ENCODE results near the gene CNTN6. TPM values are rescaled to one million over a fixed set of nuclear protein-coding genes. Genes with fewer than 3 reads are reported as not detected.

The CNTN6 gene
- total RNA-seq, 4 donors from 2014 or later, result not detected

DNA sequence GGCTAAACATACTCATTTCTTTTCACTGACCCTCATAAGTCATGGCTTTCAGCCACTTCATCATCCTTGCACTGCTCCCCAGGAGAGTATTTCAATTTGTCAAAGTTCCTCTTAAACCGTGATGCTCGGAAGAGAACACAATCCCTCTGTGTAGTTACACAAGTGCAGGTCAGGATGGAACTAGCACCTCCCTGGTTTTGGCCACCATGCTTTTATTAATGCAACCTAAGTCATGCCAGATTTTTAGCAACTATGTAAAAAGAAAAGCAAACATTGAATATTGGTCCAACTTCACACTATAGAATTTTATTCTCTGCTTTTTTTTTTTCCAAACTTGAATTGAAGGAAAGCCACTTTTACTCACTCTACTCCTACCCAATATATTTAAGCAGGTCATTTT, 45.2 kb downstream of the CNTN6 start:
- WGBS, 2 donors (ENCODE audit: low coverage in 1 of 2), result 65 to 69% methylated on average over 2 of the region's 2 CpGs
- Histone ChIP-seq H3K27ac (no peak overlapping the region), H3K36me3 (no peaks in the 10 kb centered on the region), H3K9me3 (no peaks in the 10 kb centered on the region), H3K27me3 (no peaks in the 10 kb centered on the region), H3K4me3 (no peak overlapping the region), H3K4me1 (no peaks in the 10 kb centered on the region)
- in situ Hi-C loops (cut with MboI; ENCODE audit: low pct_ligation_motif_present in 1 of 4, low pct_unique_long_range_greater_than_20kb in 1 of 4, low sequenced_read_pairs in 3 of 4) (no loop called here), intact Hi-C loops (cut with DNase I; ENCODE audit: low total_unique reads) (no loop called here)
- TF ChIP-seq, protein P1, sequence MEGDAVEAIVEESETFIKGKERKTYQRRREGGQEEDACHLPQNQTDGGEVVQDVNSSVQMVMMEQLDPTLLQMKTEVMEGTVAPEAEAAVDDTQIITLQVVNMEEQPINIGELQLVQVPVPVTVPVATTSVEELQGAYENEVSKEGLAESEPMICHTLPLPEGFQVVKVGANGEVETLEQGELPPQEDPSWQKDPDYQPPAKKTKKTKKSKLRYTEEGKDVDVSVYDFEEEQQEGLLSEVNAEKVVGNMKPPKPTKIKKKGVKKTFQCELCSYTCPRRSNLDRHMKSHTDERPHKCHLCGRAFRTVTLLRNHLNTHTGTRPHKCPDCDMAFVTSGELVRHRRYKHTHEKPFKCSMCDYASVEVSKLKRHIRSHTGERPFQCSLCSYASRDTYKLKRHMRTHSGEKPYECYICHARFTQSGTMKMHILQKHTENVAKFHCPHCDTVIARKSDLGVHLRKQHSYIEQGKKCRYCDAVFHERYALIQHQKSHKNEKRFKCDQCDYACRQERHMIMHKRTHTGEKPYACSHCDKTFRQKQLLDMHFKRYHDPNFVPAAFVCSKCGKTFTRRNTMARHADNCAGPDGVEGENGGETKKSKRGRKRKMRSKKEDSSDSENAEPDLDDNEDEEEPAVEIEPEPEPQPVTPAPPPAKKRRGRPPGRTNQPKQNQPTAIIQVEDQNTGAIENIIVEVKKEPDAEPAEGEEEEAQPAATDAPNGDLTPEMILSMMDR (IDR thresholded peaks at IDR 0.05), result no peak
- TF ChIP-seq EP300 (IDR thresholded peaks at IDR 0.05; ENCODE audit: low read depth) (no peak), POLR2AphosphoS5 (IDR thresholded peaks at IDR 0.05) (no peak), POLR2A (IDR thresholded peaks at IDR 0.05) (no peak)
- no peak for DNase-seq

DNA sequence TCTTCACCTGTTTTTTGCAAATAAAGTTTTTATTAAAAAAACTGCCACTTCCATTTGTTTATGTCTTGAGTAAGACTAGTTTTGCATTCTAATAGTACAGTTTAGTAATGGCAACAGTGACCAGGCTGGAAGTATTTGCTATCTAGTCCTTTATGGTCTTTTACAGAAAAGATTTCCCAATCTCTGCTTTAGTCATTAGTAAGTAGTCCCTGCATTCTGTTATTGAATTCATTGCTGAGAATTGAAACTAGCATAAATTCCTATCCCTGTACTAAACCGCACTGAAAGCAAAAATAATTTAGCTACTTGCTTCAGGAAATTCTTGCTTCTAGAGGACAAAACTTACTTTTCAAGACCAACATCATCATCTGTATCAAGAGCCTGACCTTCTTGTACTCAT, 46.2 kb downstream of the CNTN6 start:
- intact Hi-C loops (cut with DNase I; ENCODE audit: low total_unique reads), result no loop called here
- no peak for DNase-seq
- WGBS, 2 donors (ENCODE audit: low coverage in 1 of 2), result 0 to 73% methylated on average over 1 of the region's 1 CpG

DNA sequence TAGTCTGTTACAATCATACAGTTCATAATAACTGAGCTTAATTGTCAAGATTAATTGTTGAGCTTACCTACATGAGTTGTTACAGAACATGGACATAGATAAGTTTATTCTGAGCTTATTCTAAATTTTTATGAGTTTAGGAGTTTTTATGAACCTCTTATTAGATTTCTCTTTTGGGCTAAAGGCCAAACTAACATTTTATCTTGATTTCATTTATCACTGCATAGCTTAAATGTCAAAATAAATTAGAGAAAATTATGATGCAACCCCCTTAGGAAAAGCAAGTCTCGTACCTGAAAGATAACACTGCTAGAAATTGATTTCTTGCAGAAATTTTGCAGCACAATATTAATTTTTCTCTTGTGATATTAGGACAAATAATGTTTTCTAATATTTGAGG, 54.5 kb downstream of the CNTN6 start:
- TF ChIP-seq POLR2A (IDR thresholded peaks at IDR 0.05), result no peak
- TF ChIP-seq, protein P1 (IDR thresholded peaks at IDR 0.05), result no peak
- TF ChIP-seq POLR2AphosphoS5 (IDR thresholded peaks at IDR 0.05), result no peak
- TF ChIP-seq EP300 (IDR thresholded peaks at IDR 0.05; ENCODE audit: low read depth), result no peak
- WGBS, 2 donors (ENCODE audit: low coverage in 1 of 2), result 73 to 79% methylated on average over 1 of the region's 1 CpG
- H3K27me3 ChIP-seq, result no peaks in the 10 kb centered on the region
- no peaks in the 10 kb centered on the region for H3K4me1 ChIP-seq
- no peaks in the 10 kb centered on the region for H3K36me3 ChIP-seq
- no peak overlapping the region for H3K4me3 ChIP-seq
- intact Hi-C loops (cut with DNase I; ENCODE audit: low total_unique reads) (no loop called here), in situ Hi-C loops (cut with MboI; ENCODE audit: low pct_ligation_motif_present in 1 of 4, low pct_unique_long_range_greater_than_20kb in 1 of 4, low sequenced_read_pairs in 3 of 4) (no loop called here)
- no peaks in the 10 kb centered on the region for H3K9me3 ChIP-seq
- DNase-seq, result no peak
- H3K27ac ChIP-seq, result no peak overlapping the region

More for the DNA sequence above, 46.2 kb downstream of the CNTN6 start:
- no peaks in the 10 kb centered on the region for H3K9me3 ChIP-seq
- in situ Hi-C loops (cut with MboI; ENCODE audit: low pct_ligation_motif_present in 1 of 4, low pct_unique_long_range_greater_than_20kb in 1 of 4, low sequenced_read_pairs in 3 of 4), result no loop called here
- H3K27me3 ChIP-seq, result no peaks in the 10 kb centered on the region
- H3K36me3 ChIP-seq, result no peaks in the 10 kb centered on the region
- H3K27ac ChIP-seq, result no peak overlapping the region
- no peak overlapping the region for H3K4me3 ChIP-seq
- TF ChIP-seq POLR2AphosphoS5 (IDR thresholded peaks at IDR 0.05), result no peak
- TF ChIP-seq, protein P1 (IDR thresholded peaks at IDR 0.05), result no peak
- no peaks in the 10 kb centered on the region for H3K4me1 ChIP-seq

DNA sequence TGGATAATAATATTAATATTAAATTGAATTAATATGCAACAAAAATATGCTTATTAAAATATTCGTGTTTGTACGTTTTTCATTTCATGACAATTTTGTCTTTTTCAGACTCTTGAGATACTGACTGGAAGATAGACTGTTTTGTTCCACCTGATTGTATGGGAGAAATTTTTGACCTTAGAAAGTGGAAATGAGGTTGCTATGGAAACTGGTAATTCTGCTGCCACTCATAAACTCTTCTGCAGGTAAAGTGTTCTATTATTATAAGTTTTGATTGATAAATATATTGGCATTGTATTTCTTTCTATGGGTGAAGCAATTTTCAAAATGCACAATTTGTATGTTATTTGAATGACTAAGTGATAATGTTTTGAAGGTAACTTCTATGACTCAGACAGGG, 55.0 kb downstream of the CNTN6 start:
- no peak for TF ChIP-seq POLR2AphosphoS5 (IDR thresholded peaks at IDR 0.05)
- no peak for TF ChIP-seq EP300 (IDR thresholded peaks at IDR 0.05; ENCODE audit: low read depth)
- TF ChIP-seq, protein P1 (IDR thresholded peaks at IDR 0.05), result no peak
- TF ChIP-seq POLR2A (IDR thresholded peaks at IDR 0.05), result no peak
- H3K36me3 ChIP-seq, result no peaks in the 10 kb centered on the region
- H3K9me3 ChIP-seq, result no peaks in the 10 kb centered on the region
- intact Hi-C loops (cut with DNase I; ENCODE audit: low total_unique reads) (no loop called here), in situ Hi-C loops (cut with MboI; ENCODE audit: low pct_ligation_motif_present in 1 of 4, low pct_unique_long_range_greater_than_20kb in 1 of 4, low sequenced_read_pairs in 3 of 4) (no loop called here)
- no peaks in the 10 kb centered on the region for H3K4me1 ChIP-seq
- no peak overlapping the region for H3K27ac ChIP-seq
- no peak overlapping the region for H3K4me3 ChIP-seq
- H3K27me3 ChIP-seq, result no peaks in the 10 kb centered on the region
- 72 to 78% methylated on average over 2 of the region's 2 CpGs for WGBS, 2 donors (ENCODE audit: low coverage in 1 of 2)
- DNase-seq, result no peak

All from transverse colon (tissue), 4 donors.